Measurements from ENCODE around the gene URAD. TPM values are rescaled to one million over a fixed set of nuclear protein-coding genes. Genes with fewer than 3 reads are reported as not detected.
"Not testable (repeated sequence)": the region's sequence is repeated elsewhere in the genome, so short reads cannot be mapped to it uniquely, and the experiment has no call there.

The URAD gene
- not detected for polyA plus RNA-seq (2013, experiment 1 of 2; ENCODE audit: insufficient read length)
- not detected for polyA plus RNA-seq (2013, experiment 2 of 2; ENCODE audit: insufficient read length)

- DNase-seq: no peak
Measured at GRCh38 chr13:27988520-27988919, at the start of gene URAD. TSS of gene URAD (minus strand) at chr13:27988693. CDS start at chr13:27988637, 56 bp downstream.

- DNase-seq: peak; percentile 11
Measured at GRCh38 chr13:28037399-28037798, 48.9 kb upstream of the URAD start.

- no peak for DNase-seq
Measured at GRCh38 chr13:28035146-28035782, 46.8 kb upstream of the URAD start.

- DNase-seq: no peak
Measured at GRCh38 chr13:28033894-28034655, 45.6 kb upstream of the URAD start.

GRCh38 chr13:28032438-28032837 lies 43.9 kb upstream of the URAD start:
- DNase-seq: not testable (repeated sequence)

GRCh38 chr13:28031896-28032288 lies 43.4 kb upstream of the URAD start:
- no peak for DNase-seq

- DNase-seq: no peak
Measured at GRCh38 chr13:28031220-28031895, 42.9 kb upstream of the URAD start.

GRCh38 chr13:28027607-28028364 lies 39.3 kb upstream of the URAD start:
- DNase-seq: no peak

GRCh38 chr13:28027071-28027470 lies 38.6 kb upstream of the URAD start:
- no peak for DNase-seq

GRCh38 chr13:28026508-28026907 lies 38.0 kb upstream of the URAD start:
- DNase-seq: no peak

- DNase-seq: peak; percentile 19
Measured at GRCh38 chr13:28022848-28023518, 34.5 kb upstream of the URAD start.

- DNase-seq: no peak
Measured at GRCh38 chr13:28014301-28014700, 25.8 kb upstream of the URAD start.

GRCh38 chr13:28013482-28013881 lies 25.0 kb upstream of the URAD start:
- DNase-seq: no peak

- no peak for DNase-seq
Measured at GRCh38 chr13:28012896-28013295, 24.4 kb upstream of the URAD start.

- no peak for DNase-seq
Measured at GRCh38 chr13:28012383-28012782, 23.9 kb upstream of the URAD start.

GRCh38 chr13:28010046-28010445 lies 21.6 kb upstream of the URAD start:
- DNase-seq: no peak

GRCh38 chr13:28005016-28005415 lies 16.5 kb upstream of the URAD start:
- not testable (repeated sequence) for DNase-seq

- no peak for DNase-seq
Measured at GRCh38 chr13:28002886-28003698, 14.6 kb upstream of the URAD start.

- DNase-seq: no peak
Measured at GRCh38 chr13:28001837-28002473, 13.5 kb upstream of the URAD start.

- no peak for DNase-seq
Measured at GRCh38 chr13:28001049-28001448, 12.6 kb upstream of the URAD start.

- DNase-seq: no peak
Measured at GRCh38 chr13:28000567-28000966, 12.1 kb upstream of the URAD start.

All from fibroblast of skin of scalp (primary cell).